SK-N-MC (cell line): ENCODE data around the gene NYNRIN.

Source experiments
- EZH2 ChIP-seq: fragments of 200-600 bp; sonication (generic); IDR thresholded peaks from one replicate; pipeline ENCODE4 v1.6.1; 2017; ENCODE audit warnings: antibody characterized with exemption
- FOXP2 ChIP-seq: optimal IDR thresholded peaks from 2 replicates; pipeline ENCODE3; 2011; ENCODE audit warnings: mild to moderate bottlenecking, moderate library complexity; ENCODE audit not compliant: insufficient read depth; ENCODE audit errors: extremely low read length, control extremely low read depth
- POLR2AphosphoS5 ChIP-seq: IDR thresholded peaks from 2 replicates; pipeline ENCODE4 v1.6.1; 2012; ENCODE audit warnings: mild to moderate bottlenecking, low read depth, low read length, borderline replicate concordance

GRCh38 chr14:24384169-24384568 lies 14.6 kb upstream of the NYNRIN start:
- TF ChIP-seq EZH2 (no peak), POLR2AphosphoS5 (no peak), FOXP2 (no peak)
